IMR-90 (cell line): ENCODE measurements around the gene PPARG. TPM values are rescaled to one million over a fixed set of nuclear protein-coding genes. Genes with fewer than 3 reads are reported as not detected.

Source experiments
- ATAC-seq: fragments of 200-7000 bp; cut with Tn5 transposase; 2 replicates; pipeline ENCODE4 v1.9.1; 2020; ENCODE audit warnings: low read depth, mild to moderate bottlenecking, moderate library complexity
- BruUV-seq: library from RNA; stranded (reverse); fragments of 400-500 nt; replicated peaks from 2 replicates; lab custom pipeline; 2021; lab: Mats Ljungman, UMichigan
- CTCF ChIA-PET: fragments of 300-600 bp; formaldehyde crosslinking; extraction: SDS; loops from one replicate; lab custom pipeline; 2021; ENCODE audit warnings: antibody characterized with exemption; lab: Yijun Ruan, JAX
- POLR2A ChIA-PET: fragments of 300-600 bp; sonication (Branson Sonifier 250); formaldehyde crosslinking; loops from one replicate; lab custom pipeline; 2022; ENCODE audit warnings: antibody characterized with exemption; ENCODE audit not compliant: unreplicated experiment; lab: Charles Lee
- DNase-seq: peaks from one replicate; pipeline ENCODE4 v3.0.0; 2013
- H2AFZ ChIP-seq: replicated peaks from 2 replicates; pipeline ENCODE3; 2013; ENCODE audit warnings: low read length, mild to moderate bottlenecking; ENCODE audit not compliant: poor library complexity
- H2AK5ac ChIP-seq: 2 replicates; pipeline ENCODE4 v1.6.1; 2013; ENCODE audit warnings: low read depth, low read length, inconsistent platforms
- H2AK9ac ChIP-seq: replicated peaks from 2 replicates; pipeline ENCODE3; 2013; ENCODE audit warnings: mild to moderate bottlenecking, low read depth, low read length, moderate library complexity; ENCODE audit not compliant: poor library complexity
- H2BK120ac ChIP-seq: 2 replicates; pipeline ENCODE4 v1.6.1; 2013; ENCODE audit warnings: low read depth, low read length, inconsistent platforms
- H2BK15ac ChIP-seq: 3 replicates; pipeline ENCODE4 v1.6.1; 2013; ENCODE audit warnings: low read depth, low read length, inconsistent platforms
- H2BK20ac ChIP-seq: 2 replicates; pipeline ENCODE4 v1.6.1; 2013; ENCODE audit warnings: low read depth, mild to moderate bottlenecking, inconsistent platforms, low read length, moderate library complexity
- H2BK5ac ChIP-seq: 2 replicates; pipeline ENCODE4 v1.6.1; 2013; ENCODE audit warnings: mild to moderate bottlenecking, low read depth, low read length, inconsistent platforms; ENCODE audit not compliant: poor library complexity, severe bottlenecking
- H3K14ac ChIP-seq: replicated peaks from 2 replicates; pipeline ENCODE4 v1.6.1; 2013; ENCODE audit warnings: low read depth, low read length, inconsistent platforms
- H3K18ac ChIP-seq: 2 replicates; pipeline ENCODE4 v1.6.1; 2013; ENCODE audit warnings: low read depth, low read length, control low read depth
- H3K23ac ChIP-seq: 2 replicates; pipeline ENCODE4 v1.6.1; 2013; ENCODE audit warnings: low read depth, low read length, inconsistent platforms
- H3K27ac ChIP-seq: 2 replicates; pipeline ENCODE4 v1.5.1; 2013; ENCODE audit warnings: mild to moderate bottlenecking, control low read depth, low read length; ENCODE audit not compliant: insufficient read depth
- H3K27me3 ChIP-seq: 2 replicates; pipeline ENCODE4 v1.6.1; 2013; ENCODE audit warnings: low read length; ENCODE audit not compliant: control insufficient read depth, insufficient read depth
- H3K36me3 ChIP-seq: 2 replicates; pipeline ENCODE4 v1.6.1; 2013; ENCODE audit warnings: low read length, mixed read lengths; ENCODE audit not compliant: control insufficient read depth, insufficient read depth
- H3K4ac ChIP-seq: 2 replicates; pipeline ENCODE4 v1.6.1; 2013; ENCODE audit warnings: low read depth, low read length, inconsistent platforms
- H3K4me1 ChIP-seq: 2 replicates; pipeline ENCODE4 v1.6.1; 2013; ENCODE audit warnings: low read length, mixed read lengths; ENCODE audit not compliant: control insufficient read depth, insufficient read depth
- H3K4me2 ChIP-seq: 2 replicates; pipeline ENCODE4 v1.6.1; 2013; ENCODE audit warnings: low read depth, mild to moderate bottlenecking, control low read depth, low read length, moderate library complexity
- H3K4me3 ChIP-seq: 2 replicates; pipeline ENCODE4 v1.5.1; 2013; ENCODE audit warnings: low read depth, mild to moderate bottlenecking, control low read depth, low read length, moderate library complexity; ENCODE audit not compliant: insufficient read depth
- H3K56ac ChIP-seq: 2 replicates; pipeline ENCODE4 v1.6.1; 2013; ENCODE audit warnings: low read length, inconsistent platforms; ENCODE audit not compliant: insufficient read depth; ENCODE audit errors: extremely low read depth
- H3K79me1 ChIP-seq, 2 experiments: 2 replicates each; pipeline ENCODE4 v1.6.1; 2013; ENCODE audit warnings: low read length in 2 of 2, inconsistent platforms in 1 of 2, low read depth in 1 of 2
- H3K9ac ChIP-seq: 2 replicates; pipeline ENCODE4 v1.6.1; 2013; ENCODE audit warnings: low read depth, low read length, control low read depth
- H3K9me1 ChIP-seq: 2 replicates; pipeline ENCODE4 v1.6.1; 2013; ENCODE audit warnings: low read length, inconsistent platforms; ENCODE audit not compliant: insufficient read depth
- H3K9me3 ChIP-seq: 2 replicates; pipeline ENCODE4 v1.6.1; 2013; ENCODE audit warnings: low read length; ENCODE audit not compliant: control insufficient read depth, insufficient read depth
- H4K20me1 ChIP-seq: 2 replicates; pipeline ENCODE4 v1.6.1; 2013; ENCODE audit warnings: low read length, inconsistent platforms; ENCODE audit not compliant: insufficient read depth
- H4K5ac ChIP-seq: 2 replicates; pipeline ENCODE4 v1.6.1; 2013; ENCODE audit warnings: mild to moderate bottlenecking, low read depth, low read length, control low read depth
- H4K8ac ChIP-seq, 2 experiments: 2 replicates each; pipeline ENCODE4 v1.6.1; 2013; ENCODE audit warnings: low read depth in 2 of 2, low read length in 2 of 2, control low read depth in 1 of 2, inconsistent platforms in 1 of 2
- H4K91ac ChIP-seq: 2 replicates; pipeline ENCODE4 v1.6.1; 2013; ENCODE audit warnings: low read depth, low read length, inconsistent platforms; ENCODE audit not compliant: insufficient read depth
- BHLHE40 ChIP-seq: fragments of 150-350 bp; IDR thresholded peaks from 2 replicates; pipeline ENCODE4 v1.6.1; 2016; ENCODE audit warnings: mild to moderate bottlenecking, low read depth, low read length
- CEBPB ChIP-seq: IDR thresholded peaks from 2 replicates; pipeline ENCODE4 v1.6.1; 2012; ENCODE audit warnings: low read depth, low read length, improper control_type of control experiment
- CHD1 ChIP-seq: IDR thresholded peaks from 2 replicates; pipeline ENCODE4 v1.6.1; 2012; ENCODE audit warnings: low read depth, low read length, improper control_type of control experiment
- FOS ChIP-seq: fragments of 150-350 bp; IDR thresholded peaks from 2 replicates; pipeline ENCODE4 v1.6.1; 2016; ENCODE audit warnings: low read depth, low read length
- MAFK ChIP-seq: IDR thresholded peaks from 2 replicates; pipeline ENCODE4 v1.6.1; 2012; ENCODE audit warnings: low read depth, low read length, improper control_type of control experiment
- MAZ ChIP-seq: IDR thresholded peaks from 2 replicates; pipeline ENCODE4 v1.6.1; 2012; ENCODE audit warnings: low read depth, mild to moderate bottlenecking, low read length, improper control_type of control experiment, moderate library complexity, borderline replicate concordance
- MXI1 ChIP-seq: IDR thresholded peaks from 2 replicates; pipeline ENCODE4 v1.6.1; 2012; ENCODE audit warnings: low read depth, mild to moderate bottlenecking, low read length, moderate library complexity, borderline replicate concordance
- NFE2L2 ChIP-seq: fragments of 150-350 bp; IDR thresholded peaks from 2 replicates; pipeline ENCODE4 v1.6.1; 2016; ENCODE audit warnings: low read depth, mild to moderate bottlenecking, low read length
- POLR2A ChIP-seq: IDR thresholded peaks from 2 replicates; pipeline ENCODE4 v1.6.1; 2012; ENCODE audit warnings: mild to moderate bottlenecking, low read depth, low read length
- RAD21 ChIP-seq: IDR thresholded peaks from 2 replicates; pipeline ENCODE4 v1.6.1; 2012; ENCODE audit warnings: low read length, improper control_type of control experiment
- RCOR1 ChIP-seq: IDR thresholded peaks from 2 replicates; pipeline ENCODE4 v1.6.1; 2012; ENCODE audit warnings: mild to moderate bottlenecking, low read length, improper control_type of control experiment; ENCODE audit not compliant: insufficient replicate concordance
- RFX5 ChIP-seq: IDR thresholded peaks from 2 replicates; pipeline ENCODE4 v1.8.0; 2012; ENCODE audit warnings: low read depth, mild to moderate bottlenecking, low read length, moderate library complexity
- USF2 ChIP-seq: fragments of 150-350 bp; IDR thresholded peaks from 2 replicates; pipeline ENCODE4 v1.6.1; 2017; ENCODE audit warnings: mild to moderate bottlenecking, antibody characterized with exemption, low read length, low read depth
- WGBS, 2 experiments: methylation state at CpG; one replicate each; pipeline versions ENCODE4 v1.1.5 to v1.1.7; 2013; ENCODE audit warnings: missing lambda C conversion rate in 2 of 2; ENCODE audit not compliant: insufficient read length in 1 of 2; ENCODE audit errors: extremely low coverage in 2 of 2; 5-methylcytosine and 5-hydroxymethylcytosine counted together
- dilution Hi-C: fragments of 300-500 bp; cut with HindIII; formaldehyde crosslinking; loops from one replicate; pipeline ENCODE4 v1.14.3; 2018; ENCODE audit warnings: low sequenced_read_pairs; ENCODE audit not compliant: unreplicated experiment
- in situ Hi-C: fragments of 300-500 bp; cut with MboI; formaldehyde crosslinking; loops from 3 replicates; pipeline ENCODE4 v1.14.3; 2019; ENCODE audit warnings: low sequenced_read_pairs, inconsistent platforms, mixed read lengths
- intact Hi-C: fragments of 100-400 bp; cut with micrococcal nuclease; formaldehyde crosslinking; loops from 2 replicates; pipeline ENCODE4 v1.10.0; 2022
- polyA plus RNA-seq, 3 experiments: library from polyadenylated mRNA; depleted of rRNA; stranded (reverse); fragments of >200 nt; gene quantifications; 2 replicates each; pipeline ENCODE4 v1.2.3, GENCODE V29; 2012; ENCODE audit warnings: low replicate concordance in 1 of 3
- total RNA-seq: library from RNA; depleted of rRNA; stranded (reverse); fragments of >200 nt; gene quantifications from 2 replicates; pipeline ENCODE4 v1.2.3, GENCODE V29; 2012
- TF ChIP-seq, protein P1 (sequence below): fragments of 150-350 bp; IDR thresholded peaks from 2 replicates; pipeline ENCODE4 v1.6.1; 2016; ENCODE audit warnings: low read depth, mild to moderate bottlenecking, low read length, moderate library complexity, borderline replicate concordance
- TF ChIP-seq, protein P2 (sequence below): conservative IDR thresholded peaks from 2 replicates; pipeline ENCODE4 v1.5.1; 2012; ENCODE audit warnings: mild to moderate bottlenecking, low read depth, low read length, improper control_type of control experiment

Gene PPARG
- total and polyA plus RNA-seq, 2 of the 4 experiments (the other 2 are of a cell fraction): 11.2 to 23.8 TPM

GRCh38 chr3:12349895-12350811 is 61.3 kb downstream of the PPARG start:
- H3K9me3 ChIP-seq: no peaks in the 10 kb centered on the region
- H4K5ac ChIP-seq: no peak overlapping the region
- H2BK120ac ChIP-seq: no peak overlapping the region
- H3K4me2 ChIP-seq: no peak overlapping the region
- no peak overlapping the region for H3K14ac ChIP-seq
- no peak overlapping the region for H3K56ac ChIP-seq
- no peak overlapping the region for H2AK5ac ChIP-seq
- no peaks in the 10 kb centered on the region for H4K20me1 ChIP-seq
- BruUV-seq: no TSS peak
- no peak overlapping the region for H3K4me3 ChIP-seq
- no peaks in the 10 kb centered on the region for H3K36me3 ChIP-seq
- ChIA-PET POLR2A (no interaction called here), CTCF (interaction anchor here (0.5 to 1.2 kb wide), 3 partner anchors 20 to 28 kb away, joined by 3 to 5 read pairs (median 3); no protein-coding TSS in a partner anchor)
- H3K23ac ChIP-seq: no peak overlapping the region
- H3K4ac ChIP-seq: no peak overlapping the region
- WGBS, 2 experiments: no CpG with 5 or more reads among the region's 9 CpGs
- dilution Hi-C loops: no loop called here
- in situ Hi-C loops: no loop called here
- no peak overlapping the region for H3K18ac ChIP-seq
- H4K91ac ChIP-seq: no peak overlapping the region
- H3K79me1 ChIP-seq: 0 out of 4 replicates have a peak, but pooled peaks cover 0 to 6% of the 10 kb centered on the region in 2 experiments
- no peak overlapping the region for H2BK15ac ChIP-seq
- H4K8ac ChIP-seq: no peak overlapping the region
- peaks cover 2% of the 10 kb centered on the region for H3K4me1 ChIP-seq
- intact Hi-C loops: no loop called here
- no peak overlapping the region for H2AK9ac ChIP-seq
- H3K27ac ChIP-seq: no peak overlapping the region
- no peak overlapping the region for H2BK5ac ChIP-seq
- no peak overlapping the region for H2BK20ac ChIP-seq
- ATAC-seq: no peak
- H3K9me1 ChIP-seq: no peaks in the 10 kb centered on the region; the same call in 1 of the 2 replicates
- no peak overlapping the region for H2AFZ ChIP-seq
- H3K27me3 ChIP-seq: no peaks in the 10 kb centered on the region
- H3K9ac ChIP-seq: no peak overlapping the region
- DNase-seq: no peak
- TF ChIP-seq, protein P1, sequence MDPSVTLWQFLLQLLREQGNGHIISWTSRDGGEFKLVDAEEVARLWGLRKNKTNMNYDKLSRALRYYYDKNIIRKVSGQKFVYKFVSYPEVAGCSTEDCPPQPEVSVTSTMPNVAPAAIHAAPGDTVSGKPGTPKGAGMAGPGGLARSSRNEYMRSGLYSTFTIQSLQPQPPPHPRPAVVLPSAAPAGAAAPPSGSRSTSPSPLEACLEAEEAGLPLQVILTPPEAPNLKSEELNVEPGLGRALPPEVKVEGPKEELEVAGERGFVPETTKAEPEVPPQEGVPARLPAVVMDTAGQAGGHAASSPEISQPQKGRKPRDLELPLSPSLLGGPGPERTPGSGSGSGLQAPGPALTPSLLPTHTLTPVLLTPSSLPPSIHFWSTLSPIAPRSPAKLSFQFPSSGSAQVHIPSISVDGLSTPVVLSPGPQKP: no peak
- TF ChIP-seq FOS (no peak), CHD1 (no peak), MAZ (no peak), MAFK (no peak), BHLHE40 (no peak), USF2 (no peak), POLR2A (no peak), NFE2L2 (no peak), RFX5 (no peak), CEBPB (no peak), MXI1 (no peak), RCOR1 (no peak), RAD21 (no peak)
- TF ChIP-seq, protein P2, sequence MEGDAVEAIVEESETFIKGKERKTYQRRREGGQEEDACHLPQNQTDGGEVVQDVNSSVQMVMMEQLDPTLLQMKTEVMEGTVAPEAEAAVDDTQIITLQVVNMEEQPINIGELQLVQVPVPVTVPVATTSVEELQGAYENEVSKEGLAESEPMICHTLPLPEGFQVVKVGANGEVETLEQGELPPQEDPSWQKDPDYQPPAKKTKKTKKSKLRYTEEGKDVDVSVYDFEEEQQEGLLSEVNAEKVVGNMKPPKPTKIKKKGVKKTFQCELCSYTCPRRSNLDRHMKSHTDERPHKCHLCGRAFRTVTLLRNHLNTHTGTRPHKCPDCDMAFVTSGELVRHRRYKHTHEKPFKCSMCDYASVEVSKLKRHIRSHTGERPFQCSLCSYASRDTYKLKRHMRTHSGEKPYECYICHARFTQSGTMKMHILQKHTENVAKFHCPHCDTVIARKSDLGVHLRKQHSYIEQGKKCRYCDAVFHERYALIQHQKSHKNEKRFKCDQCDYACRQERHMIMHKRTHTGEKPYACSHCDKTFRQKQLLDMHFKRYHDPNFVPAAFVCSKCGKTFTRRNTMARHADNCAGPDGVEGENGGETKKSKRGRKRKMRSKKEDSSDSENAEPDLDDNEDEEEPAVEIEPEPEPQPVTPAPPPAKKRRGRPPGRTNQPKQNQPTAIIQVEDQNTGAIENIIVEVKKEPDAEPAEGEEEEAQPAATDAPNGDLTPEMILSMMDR: no peak
